Measurements from ENCODE around the gene PTPRD.
A peak's percentile ranks its signal among the peaks of the same experiment; 100 is the strongest.

PTPRD gene

DNA sequence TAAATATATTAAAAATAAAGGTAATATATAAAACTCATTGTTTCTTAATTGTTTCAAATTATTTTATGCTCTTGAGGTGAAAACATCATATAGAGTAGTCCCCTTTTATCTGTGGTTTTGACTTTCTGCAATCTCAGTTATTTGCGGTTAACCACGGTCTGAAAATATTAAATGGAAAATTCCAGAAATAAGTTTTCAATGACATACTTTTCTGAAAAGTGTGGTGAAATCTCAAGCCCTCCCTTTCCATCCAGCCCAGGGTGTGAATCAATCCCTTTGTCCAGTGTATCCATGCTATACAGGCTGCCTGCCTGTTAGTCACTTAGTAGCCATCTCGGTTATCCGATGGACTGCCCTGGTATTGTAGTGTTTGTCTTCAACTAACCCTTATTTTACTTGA is 2266.5 kb downstream of the PTPRD start:
- no peak for DNase-seq (ENCODE audit: low spot score)

DNA sequence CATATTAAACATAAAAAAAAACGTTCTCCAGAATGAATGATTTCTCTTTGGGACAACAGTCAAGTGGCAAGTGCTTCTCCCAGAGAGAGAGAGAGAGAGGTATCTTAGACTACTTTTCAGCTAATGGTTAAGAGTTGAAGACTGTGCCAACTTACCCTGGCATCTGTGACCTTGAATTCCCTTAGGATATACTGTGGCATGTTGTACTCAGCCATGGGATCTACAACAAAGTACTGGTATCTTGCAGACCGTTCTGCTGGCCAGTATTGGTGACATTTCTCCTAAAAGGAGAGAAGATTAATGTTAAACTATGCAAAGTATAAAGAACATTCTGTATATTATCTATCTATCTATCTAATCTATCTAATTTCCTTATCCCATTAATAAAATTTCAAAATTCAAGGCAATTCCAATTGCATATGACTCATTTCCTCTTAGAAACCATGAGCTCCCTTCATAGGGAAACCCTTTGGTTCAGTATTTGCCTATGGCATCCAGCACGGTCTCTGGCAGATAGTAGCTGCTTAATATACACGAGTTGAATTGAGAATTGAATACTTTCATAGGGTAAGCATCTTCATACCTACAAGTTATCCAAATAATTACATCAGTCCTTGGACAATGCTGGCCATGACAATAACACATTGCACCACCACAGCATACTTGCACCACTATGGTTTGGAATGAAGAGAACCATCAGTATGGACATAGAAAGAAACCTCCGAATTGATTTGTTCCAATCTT is 2273.9 kb downstream of the PTPRD start:
- DNase-seq (ENCODE audit: low spot score) = no peak

DNA sequence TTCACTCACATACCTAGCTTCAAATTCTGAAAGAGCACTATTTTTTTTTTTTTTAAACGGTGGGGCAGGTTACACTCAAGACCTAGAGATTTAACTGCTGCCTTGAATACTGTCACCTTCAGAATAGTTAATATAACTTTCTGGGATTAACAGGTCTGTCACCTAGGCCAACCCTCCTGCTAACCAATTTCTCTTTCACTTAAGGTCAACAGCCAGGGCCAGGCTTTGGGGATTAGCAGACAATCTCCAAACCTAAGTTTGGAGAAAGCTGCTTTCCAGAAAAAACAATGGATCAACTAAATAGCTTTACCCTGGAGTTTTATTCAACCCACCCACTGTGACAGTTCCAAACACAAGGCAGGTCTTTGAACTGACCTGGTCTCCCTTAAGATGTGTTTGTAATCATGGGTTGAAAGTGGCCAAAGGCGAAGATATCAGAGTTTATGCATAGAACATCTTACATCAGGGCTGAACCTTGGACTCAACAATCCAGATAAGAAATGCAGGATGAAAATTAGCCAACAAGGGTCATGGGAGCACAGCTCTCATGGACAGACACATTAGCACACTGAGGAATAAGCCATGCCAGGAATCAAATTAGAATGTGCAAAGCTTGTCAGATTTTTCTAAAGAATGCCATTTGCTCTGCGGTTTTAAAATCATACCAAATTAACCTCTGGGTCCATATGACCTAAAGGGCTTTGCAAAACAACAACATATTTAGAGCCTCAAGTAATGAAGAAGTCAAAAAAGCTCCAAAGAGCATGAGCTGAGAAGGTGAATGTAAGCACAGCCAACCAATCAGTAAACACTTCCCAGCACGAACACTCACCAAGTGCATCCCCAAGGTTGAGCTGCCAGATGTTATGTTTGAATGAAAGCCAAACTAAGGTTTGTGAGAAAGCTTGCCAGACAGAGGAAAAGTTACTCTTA is 2274.7 kb downstream of the PTPRD start:
- no peak for DNase-seq (ENCODE audit: low spot score)

DNA sequence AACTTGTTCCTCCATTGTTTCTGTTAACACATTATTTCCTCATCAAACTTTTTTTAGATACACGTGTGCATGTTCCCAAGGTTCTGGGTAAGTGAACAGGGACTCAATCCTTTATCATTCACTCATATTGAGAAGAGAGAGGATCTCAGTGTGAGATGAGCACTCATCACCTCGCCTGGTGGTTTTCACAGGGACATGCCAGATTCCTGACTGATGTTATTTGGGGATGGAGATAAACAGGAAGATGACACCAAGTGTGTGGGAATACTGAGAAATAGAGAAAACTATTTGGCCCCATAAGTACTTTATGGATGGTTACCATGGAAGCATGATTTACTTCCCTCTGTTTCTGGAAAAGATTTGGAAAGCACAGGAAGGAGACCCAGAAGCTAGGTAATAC is 2279.9 kb downstream of the PTPRD start:
- DNase-seq (ENCODE audit: low spot score) = no peak

DNA sequence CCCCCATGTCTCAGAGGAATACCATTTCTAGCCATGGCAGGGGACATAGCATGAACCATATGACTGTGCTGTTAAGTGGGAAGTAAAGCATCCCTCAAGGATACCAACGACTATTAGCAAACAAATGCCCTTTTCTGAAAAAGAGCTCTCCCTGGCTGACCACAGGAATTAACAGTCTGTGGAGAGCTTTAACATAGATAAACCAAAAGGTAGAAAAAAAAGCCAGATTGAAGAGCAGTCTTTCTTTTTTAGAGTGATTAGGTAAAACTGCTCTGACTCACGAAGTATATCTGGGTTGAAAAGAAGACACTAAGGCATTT is 2280.5 kb downstream of the PTPRD start:
- no peak for DNase-seq (ENCODE audit: low spot score)

DNA sequence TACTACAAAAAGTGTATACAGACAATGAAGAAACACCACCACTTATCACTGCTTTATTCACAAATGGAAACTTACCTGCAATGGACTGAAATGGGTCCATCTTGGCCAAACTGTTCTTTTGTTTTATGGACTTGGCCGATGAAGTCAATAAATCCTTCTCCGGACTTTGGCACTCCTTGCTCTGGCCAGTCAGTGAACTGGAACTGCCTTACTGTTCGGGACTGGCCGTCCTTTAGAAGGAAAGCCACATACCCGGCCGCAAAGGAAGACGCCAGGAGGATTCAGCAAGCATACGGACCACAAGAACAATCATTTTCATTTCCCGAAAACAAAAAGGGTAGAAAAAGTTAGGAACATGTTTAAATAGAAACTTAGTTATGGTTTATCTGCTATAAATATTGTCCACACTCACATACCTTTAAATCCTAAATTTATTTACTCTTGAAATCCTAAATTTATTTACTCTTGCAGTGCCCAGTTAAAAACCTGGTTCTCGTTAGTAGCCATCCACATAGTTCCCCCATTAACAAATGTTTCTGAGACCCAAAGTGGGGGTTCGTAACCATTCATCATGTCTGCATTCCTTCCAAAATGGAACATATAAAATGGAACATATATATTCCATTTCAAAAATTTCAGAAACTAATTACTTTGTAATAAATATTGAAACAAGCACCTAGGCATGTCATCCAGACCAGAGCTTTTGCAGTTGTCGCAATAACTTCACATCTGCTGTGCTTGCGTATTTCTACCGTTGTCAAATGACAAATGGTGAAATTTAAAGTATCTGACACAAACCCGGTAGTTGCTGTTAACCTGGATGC is 2281.1 kb downstream of the PTPRD start:
- no peak for DNase-seq (ENCODE audit: low spot score)

DNA sequence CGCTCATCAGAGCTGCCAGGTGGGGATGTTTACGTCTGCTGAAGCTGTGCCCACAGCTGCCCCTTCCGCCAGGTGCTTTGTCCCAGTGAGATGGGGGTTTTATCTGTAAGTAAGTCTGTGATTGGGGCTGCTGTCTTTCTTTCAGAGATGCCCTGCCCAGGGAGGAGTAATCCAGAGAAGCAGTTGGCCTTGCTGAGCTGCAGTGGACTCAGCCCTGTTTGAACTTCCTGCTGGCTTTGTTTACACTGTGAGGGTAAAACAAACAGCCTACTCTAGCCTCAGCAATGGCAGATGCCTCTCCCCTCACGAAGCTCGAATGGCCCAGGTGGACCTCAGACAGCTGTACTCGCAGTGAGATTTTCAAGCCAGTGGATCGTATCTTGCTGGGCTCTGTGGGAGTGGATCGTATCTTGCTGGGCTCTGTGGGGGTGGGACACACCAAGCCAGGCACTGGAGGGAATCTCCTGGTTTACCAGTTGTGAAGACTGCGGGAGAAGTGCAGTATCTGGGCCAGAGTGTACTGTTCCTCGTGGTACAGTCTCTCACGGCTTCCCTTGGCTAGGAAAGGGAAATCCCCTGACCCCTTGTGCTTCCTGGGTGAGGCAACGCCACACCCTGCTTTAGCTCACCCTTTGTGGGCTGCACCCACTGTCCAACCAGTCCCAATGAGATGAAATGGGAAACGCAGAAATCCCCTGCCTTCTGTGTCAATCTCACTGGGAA is 2283.1 kb downstream of the PTPRD start:
- no peak for DNase-seq (ENCODE audit: low spot score)

DNA sequence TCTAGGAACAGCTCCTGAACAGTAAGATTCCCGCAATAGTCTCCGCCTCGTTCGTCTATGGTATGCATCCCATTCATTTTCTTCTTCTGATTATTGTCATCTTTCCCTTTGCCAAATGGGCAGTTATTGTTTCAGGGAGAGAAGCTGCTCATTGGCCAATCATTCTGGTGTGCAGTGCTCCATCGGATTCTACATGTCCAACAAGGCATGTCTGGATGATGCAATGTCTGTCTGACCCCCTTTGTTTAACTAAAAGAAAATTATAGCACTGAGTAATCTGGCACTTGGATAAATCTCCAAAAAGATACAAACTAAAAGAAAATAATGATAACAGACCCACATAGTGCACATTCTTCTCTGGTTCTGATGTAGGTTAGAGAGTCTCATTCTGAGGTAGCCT is 2297.6 kb downstream of the PTPRD start:
- DNase-seq (ENCODE audit: low spot score) = no peak

DNA sequence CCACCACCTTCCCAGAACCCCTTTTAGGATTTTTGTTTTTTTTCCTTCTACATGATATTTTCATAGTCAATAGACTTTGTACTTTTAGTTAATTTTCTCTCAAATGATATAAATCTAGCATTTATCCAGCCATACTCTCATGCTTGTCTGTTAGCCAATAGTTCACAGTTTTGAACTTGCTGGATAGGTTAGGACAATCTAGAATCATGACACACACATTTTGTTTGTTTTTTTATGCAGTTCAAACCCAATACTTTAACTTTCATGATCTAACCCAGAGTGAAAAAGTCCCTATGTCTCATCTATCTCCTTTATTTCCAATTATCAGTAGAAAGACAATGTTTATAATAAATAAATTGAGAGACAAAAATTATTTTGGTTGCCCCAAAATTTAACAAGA is 2303.5 kb downstream of the PTPRD start:
- no peak for DNase-seq (ENCODE audit: low spot score)

DNA sequence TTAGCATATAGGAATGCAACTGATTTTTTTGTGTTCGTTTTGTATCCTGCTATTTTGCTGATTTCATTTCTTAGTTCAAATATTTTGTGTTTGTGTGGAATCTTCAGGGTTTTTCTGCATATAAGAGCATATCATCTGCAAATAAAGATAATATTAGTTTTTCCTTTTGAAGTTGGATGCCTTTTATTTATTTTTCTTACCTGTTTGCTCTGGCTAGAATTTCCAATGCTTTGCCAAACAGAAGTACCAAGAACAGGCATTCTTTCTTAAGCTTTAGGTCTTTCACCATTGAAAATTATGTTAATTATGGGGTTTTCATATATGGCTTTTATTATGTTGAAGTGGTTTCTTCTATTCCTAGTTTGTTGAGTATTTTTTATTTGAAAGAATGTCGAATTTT is 2308.1 kb downstream of the PTPRD start:
- DNase-seq (ENCODE audit: low spot score) = no peak

DNA sequence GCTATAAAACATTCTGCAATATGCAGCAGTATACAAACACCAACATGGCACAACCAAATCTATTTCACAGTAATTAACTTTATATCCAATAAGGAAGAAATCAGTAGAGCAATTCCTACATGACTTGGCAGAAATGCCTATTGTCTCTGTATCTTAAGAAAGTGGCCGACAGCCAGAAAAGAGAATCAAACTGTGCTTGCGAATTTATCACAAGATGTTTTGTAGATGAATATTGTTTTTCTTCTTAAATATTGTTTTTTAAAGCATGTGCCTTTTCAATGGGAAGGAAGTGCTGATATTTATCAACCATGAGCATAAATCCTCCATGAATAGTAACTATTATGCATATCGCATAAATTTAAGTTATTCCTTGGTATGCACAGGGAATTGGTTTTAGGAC is 2311.5 kb downstream of the PTPRD start:
- DNase-seq (ENCODE audit: low spot score) = no peak

DNA sequence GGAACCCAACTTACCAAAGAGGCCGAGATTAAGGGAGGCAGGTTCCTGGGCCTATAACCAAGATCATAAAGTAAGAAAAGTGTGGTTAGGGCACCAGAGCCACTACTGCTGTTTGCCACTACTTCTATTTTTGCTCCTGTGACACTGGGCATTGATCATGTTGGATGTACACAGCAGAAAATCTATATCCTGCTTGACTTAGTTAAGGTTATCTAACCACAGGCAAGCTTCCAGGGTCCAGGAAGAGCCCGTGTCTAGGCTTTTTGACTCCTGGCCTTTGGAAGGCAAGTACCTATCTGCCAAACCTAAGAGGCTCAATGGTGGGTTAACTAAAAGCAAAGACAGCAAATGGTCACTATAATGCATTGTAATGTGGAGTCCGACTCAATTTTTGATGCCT is 2315.8 kb downstream of the PTPRD start:
- no peak for DNase-seq (ENCODE audit: low spot score)

DNA sequence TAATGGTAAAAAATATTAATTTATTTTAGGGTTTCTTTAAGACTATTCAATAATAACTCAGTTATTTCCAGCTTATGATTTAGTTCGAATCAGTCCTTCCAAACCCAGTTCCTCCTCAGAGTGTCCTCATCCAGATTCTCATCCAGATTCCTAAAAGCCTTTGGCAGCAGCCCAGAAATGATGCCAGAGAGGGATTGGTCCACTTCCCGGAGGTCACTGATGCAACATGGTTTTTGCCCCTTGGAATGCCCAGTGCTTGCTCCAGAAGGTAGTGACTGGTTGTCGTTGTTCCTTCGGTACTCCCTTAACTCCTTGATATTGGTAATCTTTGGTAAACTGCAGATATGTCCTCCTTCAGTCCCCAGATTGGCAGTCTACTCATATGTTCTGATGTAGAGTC is 2320.1 kb downstream of the PTPRD start:
- DNase-seq (ENCODE audit: low spot score) = no peak

DNA sequence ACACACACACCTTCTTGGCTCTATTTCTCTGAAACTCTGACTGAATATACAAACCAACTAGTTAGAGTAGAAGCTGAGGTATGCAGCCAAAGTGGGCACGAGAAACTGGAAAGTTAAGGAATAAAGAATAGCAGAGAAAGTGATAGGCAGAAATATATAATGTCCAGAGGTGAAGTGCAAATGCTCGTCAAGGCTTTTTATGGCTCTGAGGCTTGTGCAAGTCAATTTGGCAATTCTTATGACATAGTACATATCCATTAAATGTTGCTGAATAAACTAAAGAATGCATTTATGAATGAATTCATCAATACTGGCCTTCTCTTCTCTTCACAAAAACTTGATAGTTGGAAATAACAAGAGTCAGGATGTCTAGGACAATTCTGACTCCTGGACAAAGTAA is 2323.1 kb downstream of the PTPRD start:
- DNase-seq (ENCODE audit: low spot score) = no peak

DNA sequence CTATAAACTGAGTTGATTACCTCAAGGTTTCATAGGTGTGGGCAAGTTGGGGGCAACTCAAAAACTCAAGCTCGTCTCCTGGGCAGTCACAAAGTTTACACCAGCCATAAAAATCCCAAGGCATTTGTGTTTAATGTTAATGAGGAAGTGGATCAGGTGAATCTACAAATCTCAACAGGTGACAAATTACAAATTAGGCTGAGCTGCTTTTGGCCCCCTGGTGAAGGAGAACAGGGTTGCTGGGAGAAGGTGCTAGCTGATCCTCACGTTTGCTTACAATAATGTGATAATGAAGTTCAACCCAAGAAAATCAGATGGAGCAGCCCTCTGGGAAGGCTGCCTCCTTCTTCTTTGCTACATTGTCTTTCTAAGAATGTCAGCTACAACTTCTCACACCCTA is 2324.8 kb downstream of the PTPRD start:
- no peak for DNase-seq (ENCODE audit: low spot score)

DNA sequence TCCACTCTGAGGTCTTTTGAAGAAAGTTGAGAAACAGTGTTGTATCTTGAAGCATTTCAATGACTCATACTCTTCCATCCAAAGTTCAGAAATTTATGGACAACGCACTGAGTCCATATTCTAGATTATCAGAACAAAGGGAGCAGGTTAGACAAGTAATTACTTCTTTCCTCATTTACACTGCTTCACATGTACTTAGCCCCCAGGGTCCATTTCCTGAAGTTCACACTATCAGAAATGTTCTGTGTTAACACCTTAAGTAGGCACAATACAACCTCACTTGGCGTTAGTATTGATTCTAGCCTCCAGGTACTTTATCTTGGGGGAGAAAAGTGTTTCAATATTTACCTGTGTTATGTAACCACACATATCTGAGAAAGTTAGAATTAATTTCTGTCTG is 2325.3 kb downstream of the PTPRD start:
- no peak for DNase-seq (ENCODE audit: low spot score)

DNA sequence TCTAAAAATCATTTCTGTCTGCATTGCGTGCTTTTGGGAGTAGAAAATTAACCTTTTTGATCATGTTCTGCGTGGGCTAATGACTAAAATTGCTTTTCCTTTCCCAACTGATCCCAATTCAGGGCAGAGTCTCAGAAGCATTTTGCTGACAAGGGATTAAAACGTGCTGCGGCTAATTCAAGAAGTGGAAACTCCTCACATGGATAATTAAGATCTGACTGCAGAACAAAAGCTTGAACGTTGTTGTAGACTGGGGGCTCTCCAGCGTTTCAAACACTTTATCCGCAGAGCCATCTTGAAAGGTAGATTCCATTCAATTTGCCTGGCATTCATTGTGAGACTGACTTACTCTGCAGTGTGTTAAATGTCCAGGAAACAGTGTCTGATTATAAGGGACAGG is 2327.9 kb downstream of the PTPRD start:
- DNase-seq (ENCODE audit: low spot score) = peak; percentile 29

DNA sequence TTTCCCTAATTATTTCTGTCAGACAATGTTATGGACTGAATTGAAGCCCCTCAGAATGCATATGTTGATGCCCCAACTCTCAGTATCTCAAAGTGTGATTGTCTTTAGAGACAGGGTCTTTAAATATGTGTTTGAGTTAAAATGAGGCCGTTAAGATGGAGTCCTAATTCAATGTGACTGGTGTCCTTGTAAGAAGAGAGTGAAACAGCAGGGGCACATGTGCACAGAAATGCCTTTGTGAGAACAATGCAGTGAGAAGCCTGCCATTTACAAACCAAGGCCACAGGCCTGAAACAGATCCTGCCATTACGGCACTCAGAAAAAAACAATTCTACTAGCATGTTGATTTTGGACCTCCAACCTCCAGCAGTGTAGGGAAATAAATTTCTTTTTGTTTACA is 2330.3 kb downstream of the PTPRD start:
- no peak for DNase-seq (ENCODE audit: low spot score)

DNA sequence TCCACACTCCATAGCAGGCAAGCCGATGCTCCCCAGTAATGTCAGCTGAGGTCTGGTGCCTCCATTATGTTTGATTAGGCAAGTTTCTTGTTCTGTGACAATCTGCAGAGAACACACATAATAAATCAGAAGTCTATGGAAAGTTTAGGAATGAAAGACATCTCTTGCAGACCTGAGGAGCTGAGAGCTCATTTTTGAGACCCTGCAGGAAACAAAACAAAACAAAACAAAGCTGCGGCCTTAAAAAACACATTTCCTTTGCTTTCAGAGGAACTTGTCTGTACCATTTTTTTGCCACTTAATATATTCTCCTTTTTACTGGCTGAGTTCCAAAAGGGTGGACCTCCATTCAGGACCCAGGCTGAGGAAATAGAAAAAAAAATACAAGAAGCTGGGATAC is 2332.0 kb downstream of the PTPRD start:
- DNase-seq (ENCODE audit: low spot score) = no peak

DNA sequence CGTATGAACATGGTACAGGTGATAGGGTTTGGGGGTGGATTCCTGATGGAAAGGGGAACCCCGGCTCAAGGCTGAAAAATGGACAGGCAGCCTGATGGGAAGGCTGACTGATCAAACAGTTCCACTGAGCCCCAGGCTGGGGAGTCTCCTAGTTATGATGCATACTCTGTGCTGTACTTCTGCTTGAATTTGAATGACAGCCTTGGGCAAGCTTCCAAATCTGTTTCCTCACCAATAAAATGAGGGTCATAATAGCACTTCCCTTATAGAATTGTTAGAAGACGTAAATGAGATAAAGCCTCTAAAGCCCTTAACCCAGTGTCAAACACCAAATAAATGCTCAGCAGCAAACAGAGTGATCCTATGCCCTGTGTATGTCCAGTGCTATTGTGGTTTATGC is 2334.8 kb downstream of the PTPRD start:
- DNase-seq (ENCODE audit: low spot score) = no peak

DNA sequence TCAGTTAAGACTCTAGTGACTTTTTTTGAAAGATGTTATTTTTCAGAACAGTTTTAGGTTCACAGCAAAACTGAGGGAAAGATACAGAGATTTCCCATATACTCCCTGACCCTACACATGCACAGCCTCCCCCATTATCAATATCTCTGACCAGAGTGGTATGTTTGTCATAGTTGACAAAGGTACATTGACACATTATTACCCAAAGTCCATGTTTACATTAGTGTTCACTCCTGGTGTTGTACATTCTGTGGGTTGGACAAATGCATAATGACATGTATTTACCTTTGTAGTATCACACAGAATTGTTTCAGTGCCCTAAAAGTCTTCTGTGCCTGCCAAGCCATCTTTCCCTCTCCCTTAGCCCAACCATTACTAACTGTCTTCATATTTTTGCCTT is 2342.6 kb downstream of the PTPRD start:
- no peak for DNase-seq (ENCODE audit: low spot score)

DNA sequence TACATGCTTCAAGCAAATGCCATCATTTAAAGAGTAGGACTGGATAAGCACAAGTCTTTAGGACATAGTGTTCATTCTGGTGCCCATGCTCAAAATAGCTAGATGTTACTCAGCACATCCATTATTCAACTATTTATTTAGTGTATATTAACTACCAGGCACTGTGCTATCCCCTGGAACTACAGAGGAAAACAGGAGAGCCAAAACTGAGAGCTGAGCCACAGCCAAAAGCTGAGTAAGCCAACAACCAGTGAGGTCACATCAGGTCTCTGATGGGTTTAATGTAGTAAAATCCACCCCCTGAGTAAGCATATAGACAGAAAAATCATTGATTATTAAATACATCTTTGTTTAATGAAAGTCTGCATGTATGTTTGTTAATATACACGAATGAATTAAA is 2343.9 kb downstream of the PTPRD start:
- DNase-seq (ENCODE audit: low spot score) = no peak
